T1000 (cell line): ENCODE measurements around the gene CFAP161.

ENCODE experiments used
- DNase-seq: peaks from one replicate; lab custom pipeline; 2025; ENCODE audit warnings: mixed read lengths; lab: John Stamatoyannopoulos, UW

Gene CFAP161

GRCh38 chr15:81133782-81134461 lies at the start of gene CFAP161:
Gene CFAP161, plus strand, starts transcription at chr15:81134270. Its CDS starts 60 bp downstream, at chr15:81134330.
- no peak for DNase-seq

GRCh38 chr15:81084716-81085115 lies 49.4 kb upstream of the CFAP161 start:
- no peak for DNase-seq

- no peak for DNase-seq
Observed at GRCh38 chr15:81085213-81085612, 48.9 kb upstream of the CFAP161 start.

GRCh38 chr15:81085898-81086297 lies 48.2 kb upstream of the CFAP161 start:
- no peak for DNase-seq

GRCh38 chr15:81087066-81087465 lies 47.0 kb upstream of the CFAP161 start:
- no peak for DNase-seq

- DNase-seq = no peak
Observed at GRCh38 chr15:81087694-81088093, 46.4 kb upstream of the CFAP161 start.

GRCh38 chr15:81088470-81089013 lies 45.5 kb upstream of the CFAP161 start:
- DNase-seq = no peak

GRCh38 chr15:81091889-81092558 lies 42.0 kb upstream of the CFAP161 start:
- DNase-seq = no peak

GRCh38 chr15:81092559-81092902 lies 41.5 kb upstream of the CFAP161 start:
- no peak for DNase-seq

- DNase-seq = no peak
Observed at GRCh38 chr15:81093961-81094360, 40.1 kb upstream of the CFAP161 start.

- no peak for DNase-seq
Observed at GRCh38 chr15:81095690-81096365, 38.2 kb upstream of the CFAP161 start.

GRCh38 chr15:81096398-81096797 lies 37.7 kb upstream of the CFAP161 start:
- no peak for DNase-seq

- no peak for DNase-seq
Observed at GRCh38 chr15:81097116-81097889, 36.8 kb upstream of the CFAP161 start.

- no peak for DNase-seq
Observed at GRCh38 chr15:81097890-81098280, 36.2 kb upstream of the CFAP161 start.

GRCh38 chr15:81098349-81098748 lies 35.7 kb upstream of the CFAP161 start:
- no peak for DNase-seq

- DNase-seq = no peak
Observed at GRCh38 chr15:81098861-81099651, 35.0 kb upstream of the CFAP161 start.

GRCh38 chr15:81101894-81102815 lies 31.9 kb upstream of the CFAP161 start:
- no peak for DNase-seq

- no peak for DNase-seq
Observed at GRCh38 chr15:81103857-81104256, 30.2 kb upstream of the CFAP161 start.

- no peak for DNase-seq
Observed at GRCh38 chr15:81105545-81105944, 28.5 kb upstream of the CFAP161 start.

- no peak for DNase-seq
Observed at GRCh38 chr15:81106560-81106959, 27.5 kb upstream of the CFAP161 start.
